ENCODE data around the gene POLRMT.
"Not testable (repeated sequence)": the region's sequence is repeated elsewhere in the genome, so short reads cannot be mapped to it uniquely, and the experiment has no call there.

Gene POLRMT

GRCh38 chr19:624433-625109 lies 8.8 kb downstream of the POLRMT start:
- no peak for DNase-seq

- DNase-seq: no peak
These were observed 9.4 kb downstream of the POLRMT start for GRCh38 chr19:623974-624373.

DNA sequence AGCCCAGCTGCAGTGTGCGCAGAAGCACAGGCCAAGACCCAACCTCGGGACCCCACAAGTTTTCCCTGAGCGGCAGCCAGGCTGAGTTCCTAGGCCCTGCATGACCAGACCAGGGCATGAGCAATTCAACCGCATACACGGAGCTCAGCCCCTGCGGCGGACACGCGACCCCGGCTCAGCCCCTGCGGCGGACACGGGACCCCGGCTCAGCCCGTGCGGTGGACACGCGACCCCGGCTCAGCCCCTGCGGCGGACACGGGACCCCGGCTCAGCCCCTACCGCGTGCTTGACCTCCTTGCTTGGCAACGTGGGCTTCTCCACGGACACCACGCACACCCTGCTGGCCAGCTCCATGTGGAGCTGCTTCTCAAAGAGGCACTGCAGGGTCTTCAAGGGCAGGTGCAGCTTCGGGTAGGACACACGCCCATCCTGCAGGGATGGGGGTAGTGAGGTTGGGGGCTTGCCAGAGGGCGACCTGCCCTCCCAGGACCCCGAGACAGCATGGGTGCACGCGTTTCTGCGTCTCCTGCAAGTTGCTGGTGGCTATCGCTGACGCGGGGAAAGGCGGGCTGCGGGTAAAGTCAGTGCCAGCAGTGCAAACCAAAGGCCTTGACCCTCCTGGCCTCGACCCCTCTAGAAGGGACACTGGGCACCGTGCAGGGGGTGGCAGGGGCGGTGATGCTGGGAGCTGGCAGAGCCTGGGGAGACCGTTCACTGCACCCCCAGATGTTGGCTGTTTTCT lies 10.0 kb downstream of the POLRMT start:
- DNase-seq: no peak

GRCh38 chr19:622666-623065 lies 10.7 kb downstream of the POLRMT start:
- DNase-seq: no peak

- DNase-seq: no peak
These were observed 11.5 kb downstream of the POLRMT start for GRCh38 chr19:621819-622218.

DNA sequence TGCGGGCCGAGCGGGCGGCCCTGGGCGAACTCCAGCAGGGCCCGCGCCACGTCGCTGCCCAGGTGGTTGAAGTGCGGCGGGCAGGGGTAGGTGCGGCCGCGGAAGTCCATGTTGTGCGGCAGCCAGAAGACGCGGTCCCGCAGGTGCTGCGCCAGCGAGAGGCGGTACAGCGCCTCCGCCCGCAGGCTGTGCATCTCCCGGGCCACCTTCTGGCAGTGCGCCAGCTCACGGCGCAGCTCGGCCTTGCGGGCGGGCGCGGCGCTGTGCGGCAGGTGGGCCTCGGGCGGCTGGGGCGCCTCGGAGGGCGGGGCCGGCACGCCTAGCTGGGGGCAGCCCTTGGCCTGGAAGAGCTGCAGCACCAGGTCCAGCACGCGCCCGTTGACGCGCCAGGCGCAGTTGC lies 12.1 kb downstream of the POLRMT start:
- DNase-seq: not testable (repeated sequence)

- no peak for DNase-seq
These were observed 13.0 kb downstream of the POLRMT start for GRCh38 chr19:620166-620862.

DNA sequence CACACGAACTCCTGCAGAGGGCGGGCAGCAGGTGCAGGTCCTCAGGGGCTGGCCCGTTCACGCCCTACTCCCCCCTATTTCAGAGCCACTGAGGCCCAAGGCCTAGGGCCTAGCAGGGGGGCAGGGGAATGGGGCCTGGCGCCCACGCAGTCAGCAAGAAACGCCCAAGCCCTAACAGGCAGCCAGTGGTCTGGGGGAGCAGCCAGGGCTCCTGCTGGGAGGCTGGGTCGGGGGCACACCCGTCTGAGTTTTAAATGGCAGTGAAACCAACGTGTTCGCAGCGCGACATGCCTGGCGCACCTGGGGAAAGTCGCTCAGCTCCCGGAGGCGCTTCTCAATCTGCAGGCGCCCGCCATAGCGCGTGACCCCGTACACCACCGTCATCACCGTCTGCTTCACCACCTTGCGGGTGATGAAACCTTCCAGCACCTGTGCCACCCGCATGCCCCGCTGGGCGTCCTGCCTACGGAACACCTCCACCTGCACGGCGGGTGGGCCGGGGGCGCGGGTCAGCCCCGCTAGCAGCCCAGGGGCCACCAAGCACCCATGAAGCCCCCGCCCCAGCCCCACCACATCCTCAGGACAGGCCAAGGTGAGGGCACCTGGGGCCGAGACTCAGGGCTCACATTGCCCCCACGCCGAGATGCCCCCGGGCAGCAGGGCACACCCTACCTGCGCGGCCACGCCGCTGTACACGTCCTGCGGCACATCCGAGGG lies 13.9 kb downstream of the POLRMT start:
- DNase-seq: no peak

DNA sequence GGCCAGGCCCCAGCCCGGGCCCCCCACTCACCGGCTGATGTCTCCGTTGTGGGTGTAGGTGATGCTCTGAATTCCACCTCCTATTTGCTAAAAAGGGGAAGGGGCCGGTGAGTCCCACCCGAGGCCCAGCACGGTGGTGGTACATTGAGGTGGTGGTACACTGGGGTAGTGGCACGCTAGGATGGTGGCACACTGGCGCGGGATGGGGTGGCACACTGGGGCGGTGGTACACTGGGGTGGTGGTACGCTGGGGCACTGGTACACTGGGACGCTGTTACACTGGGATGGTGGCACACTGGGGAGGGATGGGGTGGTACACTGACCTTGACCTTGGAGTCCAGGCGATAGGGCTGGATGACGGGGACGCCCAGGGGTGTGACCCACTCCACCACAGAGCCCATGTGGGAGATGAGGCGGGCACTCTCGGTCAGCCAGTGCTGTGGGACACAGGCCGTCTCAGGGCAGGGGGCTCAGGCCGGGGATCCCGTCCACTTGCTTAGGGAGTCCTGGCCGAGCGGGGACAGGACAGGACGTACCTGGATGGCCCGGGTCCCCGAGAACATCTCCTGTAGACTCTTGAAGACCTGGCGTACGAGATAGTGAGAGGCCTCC lies 14.6 kb downstream of the POLRMT start:
- no peak for DNase-seq

DNA sequence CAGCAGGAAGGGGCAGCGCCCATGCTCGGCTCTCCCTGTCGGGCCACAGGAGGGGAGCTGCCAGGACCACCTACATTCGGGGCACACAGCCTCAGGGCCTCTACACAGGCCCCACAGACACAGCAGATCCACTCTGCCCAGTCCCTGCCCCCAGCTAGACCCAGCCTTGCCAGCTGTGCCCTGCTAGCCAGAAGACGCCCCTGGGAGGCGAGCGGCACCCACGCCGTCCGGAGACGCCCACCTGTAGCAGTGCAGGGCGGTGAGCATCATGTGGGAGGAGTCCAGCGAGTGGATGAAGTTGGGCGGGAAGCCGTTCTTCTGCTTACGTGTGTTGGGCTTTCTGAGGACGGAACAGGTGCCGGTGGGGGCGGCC lies 15.1 kb downstream of the POLRMT start:
- no peak for DNase-seq

- DNase-seq: no peak
These were observed 15.6 kb downstream of the POLRMT start for GRCh38 chr19:617551-618246.

GRCh38 chr19:616747-617526 lies 16.4 kb downstream of the POLRMT start:
- DNase-seq: no peak

DNA sequence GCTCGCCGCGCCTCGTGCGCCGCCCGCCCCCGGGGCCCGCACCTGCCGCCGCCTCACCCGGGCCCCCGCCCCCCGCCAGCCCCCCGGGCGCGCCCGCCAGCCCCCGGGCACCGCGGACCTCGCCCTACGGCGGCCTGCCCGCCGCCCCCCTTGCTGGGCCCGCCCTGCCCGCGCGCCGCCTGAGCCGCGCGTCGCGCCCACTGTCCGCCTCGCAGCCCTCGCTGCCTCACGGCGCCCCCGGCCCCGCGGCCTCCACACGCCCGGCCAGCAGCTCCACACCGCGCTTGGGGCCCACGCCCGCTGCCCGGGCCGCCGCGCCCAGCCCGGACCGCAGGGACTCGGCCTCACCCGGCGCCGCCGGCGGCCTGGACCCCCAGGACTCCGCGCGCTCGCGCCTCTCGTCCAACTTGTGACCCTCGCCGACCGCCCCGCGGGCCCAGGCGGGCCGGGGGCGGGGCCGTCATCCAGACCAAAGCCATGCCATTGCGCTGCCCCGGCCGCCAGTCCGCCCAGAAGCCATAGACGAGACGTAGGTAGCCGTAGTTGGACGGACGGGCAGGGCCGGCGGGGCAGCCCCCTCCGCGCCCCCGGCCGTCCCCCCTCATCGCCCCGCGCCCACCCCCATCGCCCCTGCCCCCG lies 17.2 kb downstream of the POLRMT start:
- DNase-seq: no peak

DNA sequence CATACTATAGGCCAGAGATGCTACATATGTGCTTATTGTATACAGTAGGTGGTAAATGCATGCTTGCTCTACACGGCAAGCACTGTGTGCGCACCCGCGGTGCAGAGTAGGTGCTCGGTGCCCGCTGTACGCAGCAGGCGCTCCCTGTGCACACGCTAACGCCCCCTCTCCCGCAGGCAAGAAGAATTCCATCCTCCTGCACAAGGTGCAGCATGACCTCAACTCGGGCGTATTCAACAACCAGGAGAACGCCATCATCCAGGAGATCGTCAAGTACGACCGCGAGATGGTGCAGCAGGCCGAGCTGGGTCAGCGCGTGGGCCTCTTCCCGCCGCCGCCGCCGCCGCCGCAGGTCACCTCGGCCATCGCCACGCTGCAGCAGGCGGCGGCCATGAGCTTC lies 17.7 kb downstream of the POLRMT start:
- no peak for DNase-seq

GRCh38 chr19:613732-614567 lies 19.4 kb downstream of the POLRMT start:
- no peak for DNase-seq

GRCh38 chr19:612941-613340 lies 20.4 kb downstream of the POLRMT start:
- no peak for DNase-seq

- DNase-seq: no peak
These were observed 21.9 kb downstream of the POLRMT start for GRCh38 chr19:611481-611868.

GRCh38 chr19:610801-611480 lies 22.4 kb downstream of the POLRMT start:
- no peak for DNase-seq

DNA sequence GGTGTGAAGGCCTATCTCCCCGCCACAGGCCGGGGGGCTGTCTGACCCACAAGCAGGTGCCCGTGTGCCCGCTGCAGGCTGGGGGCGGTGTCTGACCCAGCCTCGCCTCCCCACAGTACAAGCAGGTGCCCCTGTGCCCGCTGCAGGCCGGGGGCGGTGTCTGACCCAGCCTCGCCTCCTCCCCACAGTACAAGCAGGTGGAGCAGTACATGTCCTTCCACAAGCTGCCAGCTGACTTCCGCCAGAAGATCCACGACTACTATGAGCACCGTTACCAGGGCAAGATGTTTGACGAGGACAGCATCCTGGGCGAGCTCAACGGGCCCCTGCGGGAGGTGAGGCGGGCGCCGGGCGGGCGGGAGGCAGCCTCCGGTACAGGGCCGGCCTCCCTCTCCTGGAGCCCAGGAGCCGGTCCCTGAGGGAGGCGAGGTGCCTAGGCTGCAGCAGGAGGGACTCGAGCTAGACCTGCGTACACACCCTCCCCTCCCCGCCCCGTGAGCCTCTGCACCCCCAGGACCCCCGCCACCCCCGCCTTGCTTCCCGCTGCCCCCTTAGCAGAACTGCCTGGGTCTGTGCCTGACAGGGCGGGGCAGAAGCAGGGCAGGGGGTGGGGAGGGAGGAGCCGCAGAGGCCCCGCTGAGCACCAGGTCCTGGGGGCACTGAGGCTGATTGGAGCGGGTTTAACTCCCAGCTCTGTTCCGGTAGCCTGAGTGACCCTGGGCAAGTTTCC lies 23.1 kb downstream of the POLRMT start:
- DNase-seq: no peak
